DMS79 (cell line): ENCODE data around the gene PARD3B.

Experiments
- DNase-seq: peaks from one replicate; lab custom pipeline; 2025; lab: John Stamatoyannopoulos, UW

Gene PARD3B

GRCh38 chr2:204705243-204705932 lies 160.1 kb downstream of the PARD3B start:
- peak; percentile 88 for DNase-seq

- DNase-seq: no peak
Measured at GRCh38 chr2:204706939-204707338, 161.7 kb downstream of the PARD3B start.

- DNase-seq: no peak
Measured at GRCh38 chr2:204713211-204713610, 167.9 kb downstream of the PARD3B start.

- DNase-seq: no peak
Measured at GRCh38 chr2:204715361-204715760, 170.1 kb downstream of the PARD3B start.

- DNase-seq: no peak
Measured at GRCh38 chr2:204717591-204717990, 172.3 kb downstream of the PARD3B start.

- DNase-seq: no peak
Measured at GRCh38 chr2:204718607-204719006, 173.3 kb downstream of the PARD3B start.

GRCh38 chr2:204720874-204721273 lies 175.6 kb downstream of the PARD3B start:
- DNase-seq: no peak

GRCh38 chr2:204722207-204722606 lies 176.9 kb downstream of the PARD3B start:
- no peak for DNase-seq

GRCh38 chr2:204722691-204723090 lies 177.4 kb downstream of the PARD3B start:
- DNase-seq: no peak

- DNase-seq: no peak
Measured at GRCh38 chr2:204725693-204726360, 180.6 kb downstream of the PARD3B start.

- DNase-seq: no peak
Measured at GRCh38 chr2:204726831-204727230, 181.6 kb downstream of the PARD3B start.

GRCh38 chr2:204727368-204727767 lies 182.1 kb downstream of the PARD3B start:
- DNase-seq: no peak

- no peak for DNase-seq
Measured at GRCh38 chr2:204730603-204731002, 185.3 kb downstream of the PARD3B start.

GRCh38 chr2:204732019-204732418 lies 186.7 kb downstream of the PARD3B start:
- DNase-seq: no peak

- no peak for DNase-seq
Measured at GRCh38 chr2:204737296-204737695, 192.0 kb downstream of the PARD3B start.

- no peak for DNase-seq
Measured at GRCh38 chr2:204738721-204739120, 193.4 kb downstream of the PARD3B start.

GRCh38 chr2:204743393-204743960 lies 198.2 kb downstream of the PARD3B start:
- no peak for DNase-seq

GRCh38 chr2:204744506-204744905 lies 199.2 kb downstream of the PARD3B start:
- DNase-seq: no peak

- DNase-seq: no peak
Measured at GRCh38 chr2:204748286-204748685, 203.0 kb downstream of the PARD3B start.

- no peak for DNase-seq
Measured at GRCh38 chr2:204749319-204749718, 204.0 kb downstream of the PARD3B start.

GRCh38 chr2:204750389-204750788 lies 205.1 kb downstream of the PARD3B start:
- no peak for DNase-seq

- DNase-seq: no peak
Measured at GRCh38 chr2:204751472-204751871, 206.2 kb downstream of the PARD3B start.

- DNase-seq: no peak
Measured at GRCh38 chr2:204753841-204754240, 208.6 kb downstream of the PARD3B start.
